NCI-H2196 treated with DMSO at 0.1 percent for 48 hours (cell line): ENCODE measurements around the gene GAPVD1.
A peak's percentile ranks its signal among the peaks of the same experiment; 100 is the strongest.
"Not testable (repeated sequence)": the region's sequence is repeated elsewhere in the genome, so short reads cannot be mapped to it uniquely, and the experiment has no call there.

Experiments
- DNase-seq: peaks from one replicate; lab custom pipeline; 2025; ENCODE audit not compliant: unreplicated experiment; lab: John Stamatoyannopoulos, UW

Gene GAPVD1, protein sequence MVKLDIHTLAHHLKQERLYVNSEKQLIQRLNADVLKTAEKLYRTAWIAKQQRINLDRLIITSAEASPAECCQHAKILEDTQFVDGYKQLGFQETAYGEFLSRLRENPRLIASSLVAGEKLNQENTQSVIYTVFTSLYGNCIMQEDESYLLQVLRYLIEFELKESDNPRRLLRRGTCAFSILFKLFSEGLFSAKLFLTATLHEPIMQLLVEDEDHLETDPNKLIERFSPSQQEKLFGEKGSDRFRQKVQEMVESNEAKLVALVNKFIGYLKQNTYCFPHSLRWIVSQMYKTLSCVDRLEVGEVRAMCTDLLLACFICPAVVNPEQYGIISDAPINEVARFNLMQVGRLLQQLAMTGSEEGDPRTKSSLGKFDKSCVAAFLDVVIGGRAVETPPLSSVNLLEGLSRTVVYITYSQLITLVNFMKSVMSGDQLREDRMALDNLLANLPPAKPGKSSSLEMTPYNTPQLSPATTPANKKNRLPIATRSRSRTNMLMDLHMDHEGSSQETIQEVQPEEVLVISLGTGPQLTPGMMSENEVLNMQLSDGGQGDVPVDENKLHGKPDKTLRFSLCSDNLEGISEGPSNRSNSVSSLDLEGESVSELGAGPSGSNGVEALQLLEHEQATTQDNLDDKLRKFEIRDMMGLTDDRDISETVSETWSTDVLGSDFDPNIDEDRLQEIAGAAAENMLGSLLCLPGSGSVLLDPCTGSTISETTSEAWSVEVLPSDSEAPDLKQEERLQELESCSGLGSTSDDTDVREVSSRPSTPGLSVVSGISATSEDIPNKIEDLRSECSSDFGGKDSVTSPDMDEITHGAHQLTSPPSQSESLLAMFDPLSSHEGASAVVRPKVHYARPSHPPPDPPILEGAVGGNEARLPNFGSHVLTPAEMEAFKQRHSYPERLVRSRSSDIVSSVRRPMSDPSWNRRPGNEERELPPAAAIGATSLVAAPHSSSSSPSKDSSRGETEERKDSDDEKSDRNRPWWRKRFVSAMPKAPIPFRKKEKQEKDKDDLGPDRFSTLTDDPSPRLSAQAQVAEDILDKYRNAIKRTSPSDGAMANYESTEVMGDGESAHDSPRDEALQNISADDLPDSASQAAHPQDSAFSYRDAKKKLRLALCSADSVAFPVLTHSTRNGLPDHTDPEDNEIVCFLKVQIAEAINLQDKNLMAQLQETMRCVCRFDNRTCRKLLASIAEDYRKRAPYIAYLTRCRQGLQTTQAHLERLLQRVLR (N-terminal part only)

GRCh38 chr9:125261501-125262293 is at the start of gene GAPVD1:
GAPVD1 (plus strand) TSS chr9:125261826; CDS start chr9:125298922, 37,096 bp downstream.
- peak; percentile 80 for DNase-seq

DNA sequence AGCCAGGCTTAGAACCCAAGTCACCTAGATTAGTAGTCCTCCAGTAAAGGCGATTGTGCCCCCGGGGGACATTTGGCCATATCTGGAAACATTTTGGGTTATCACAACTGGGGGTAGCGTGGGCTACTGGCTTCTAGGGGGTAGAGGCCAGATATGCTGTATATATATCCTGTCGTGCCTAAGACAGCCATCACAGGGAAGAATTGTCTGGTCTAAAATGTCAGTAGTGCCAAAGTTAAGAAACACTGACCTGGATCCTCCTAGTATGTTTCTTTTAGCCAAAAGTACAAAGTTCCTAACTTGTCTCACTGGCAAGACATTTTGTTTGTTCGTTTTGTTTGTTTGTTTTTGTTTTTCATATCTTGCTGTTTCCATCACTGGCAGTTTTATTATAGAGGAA is 47.4 kb upstream of the GAPVD1 start:
- no peak for DNase-seq

DNA sequence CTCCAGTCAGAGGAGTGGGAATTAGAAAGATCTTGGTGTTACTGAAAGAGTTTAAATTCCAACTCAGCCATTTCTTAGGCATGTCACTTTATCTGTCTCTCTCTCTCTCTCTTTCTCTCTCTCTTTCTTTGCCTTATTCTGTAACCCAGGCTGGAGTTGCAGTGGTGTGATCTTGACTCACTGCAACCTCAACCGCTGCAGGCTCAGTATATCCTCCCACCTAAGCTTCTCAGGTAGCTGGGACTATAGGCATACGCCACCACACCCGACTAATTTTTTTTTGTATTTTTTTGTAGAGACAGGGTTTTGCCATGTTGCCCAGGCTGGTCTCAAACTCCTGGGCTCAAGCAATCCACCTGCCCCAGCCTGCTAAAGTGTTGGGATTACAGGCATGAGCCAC is 43.0 kb upstream of the GAPVD1 start:
- no peak for DNase-seq

DNA sequence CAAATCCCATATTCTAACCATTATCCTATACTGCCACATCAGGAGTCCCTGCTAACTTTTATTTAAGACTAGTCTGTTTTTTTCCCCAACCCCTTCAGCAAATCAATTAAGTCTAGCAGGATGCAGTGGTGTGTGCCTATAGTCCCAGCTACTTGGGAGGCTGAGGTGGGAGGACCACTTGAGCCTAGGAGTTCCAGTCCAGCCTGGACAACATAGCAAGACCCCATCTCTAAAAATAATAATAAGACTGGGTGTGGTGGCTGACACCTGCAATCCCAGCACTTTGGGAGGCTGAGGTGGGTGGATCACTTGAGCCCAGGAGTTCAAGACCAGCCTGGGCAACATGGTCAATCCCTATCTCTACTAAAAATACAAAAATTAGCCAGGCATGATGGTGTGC is 36.8 kb upstream of the GAPVD1 start:
- DNase-seq, result not testable (repeated sequence)

DNA sequence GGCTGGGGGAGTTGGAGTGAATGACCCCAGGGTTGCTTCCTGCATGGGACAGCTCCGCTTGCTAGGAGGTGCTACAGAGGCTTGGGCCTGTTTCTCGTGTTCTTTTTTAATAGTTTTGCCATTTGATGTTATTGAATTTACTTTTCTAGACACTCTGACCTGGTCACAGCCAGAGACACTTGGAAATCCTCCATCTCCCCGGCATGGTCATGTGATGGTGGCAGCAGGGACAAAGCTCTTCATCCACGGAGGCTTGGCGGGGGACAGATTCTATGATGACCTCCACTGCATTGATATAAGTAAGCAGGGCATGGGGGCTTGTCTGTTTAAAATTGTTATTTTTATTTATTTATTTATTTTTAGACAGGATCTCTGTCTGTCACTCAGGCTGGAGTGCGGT is 33.9 kb upstream of the GAPVD1 start:
- DNase-seq, result no peak

DNA sequence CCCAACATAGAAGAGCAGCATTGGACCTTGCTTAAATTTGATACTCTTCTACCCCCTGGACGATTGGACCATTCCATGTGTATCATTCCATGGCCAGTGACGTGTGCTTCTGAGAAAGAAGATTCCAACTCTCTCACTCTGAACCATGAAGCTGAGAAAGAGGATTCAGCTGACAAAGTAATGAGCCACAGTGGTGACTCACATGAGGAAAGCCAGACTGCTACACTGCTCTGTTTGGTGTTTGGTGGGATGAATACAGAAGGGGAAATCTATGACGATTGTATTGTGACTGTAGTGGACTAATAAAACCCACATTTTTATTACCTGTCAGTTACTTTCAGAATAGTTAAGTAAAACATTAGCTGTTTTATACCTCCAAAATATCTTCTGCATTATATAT is 27.9 kb upstream of the GAPVD1 start:
- DNase-seq, result no peak

- not testable (repeated sequence) for DNase-seq
Measured at GRCh38 chr9:125234099-125234498, 27.5 kb upstream of the GAPVD1 start.

- no peak for DNase-seq
Measured at GRCh38 chr9:125235804-125236519, 25.7 kb upstream of the GAPVD1 start.

DNA sequence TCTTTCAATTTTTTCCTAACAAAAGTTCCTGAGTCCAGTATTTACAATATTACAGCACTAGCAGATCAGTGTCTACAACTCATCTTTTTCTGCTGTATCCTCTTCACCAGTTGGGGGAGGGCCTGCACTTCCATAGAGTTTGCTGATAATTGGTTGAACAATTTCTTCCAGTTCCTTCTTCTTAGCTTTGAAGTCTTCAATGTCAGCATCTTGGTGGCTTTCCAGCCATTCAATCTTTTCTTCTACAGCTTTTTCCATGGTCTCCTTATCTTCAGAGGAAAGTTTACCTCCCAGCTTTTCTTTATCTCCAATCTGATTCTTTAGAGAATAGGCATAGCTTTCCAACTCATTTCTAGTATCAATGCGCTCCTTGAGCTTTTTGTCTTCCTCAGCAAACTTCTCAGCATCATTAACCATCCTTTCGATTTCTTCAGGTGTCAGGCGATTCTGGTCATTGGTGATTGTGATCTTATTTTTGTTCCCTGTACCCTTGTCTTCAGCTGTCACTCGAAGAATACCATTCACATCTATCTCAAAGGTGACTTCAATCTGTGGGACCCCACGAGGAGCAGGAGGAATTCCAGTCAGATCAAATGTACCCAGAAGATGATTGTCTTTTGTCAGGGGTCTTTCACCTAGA is 25.0 kb upstream of the GAPVD1 start:
- not testable (repeated sequence) for DNase-seq

GRCh38 chr9:125238127-125238914 is 23.3 kb upstream of the GAPVD1 start:
- no peak for DNase-seq

GRCh38 chr9:125238915-125239446 is 22.6 kb upstream of the GAPVD1 start:
- DNase-seq, result no peak

DNA sequence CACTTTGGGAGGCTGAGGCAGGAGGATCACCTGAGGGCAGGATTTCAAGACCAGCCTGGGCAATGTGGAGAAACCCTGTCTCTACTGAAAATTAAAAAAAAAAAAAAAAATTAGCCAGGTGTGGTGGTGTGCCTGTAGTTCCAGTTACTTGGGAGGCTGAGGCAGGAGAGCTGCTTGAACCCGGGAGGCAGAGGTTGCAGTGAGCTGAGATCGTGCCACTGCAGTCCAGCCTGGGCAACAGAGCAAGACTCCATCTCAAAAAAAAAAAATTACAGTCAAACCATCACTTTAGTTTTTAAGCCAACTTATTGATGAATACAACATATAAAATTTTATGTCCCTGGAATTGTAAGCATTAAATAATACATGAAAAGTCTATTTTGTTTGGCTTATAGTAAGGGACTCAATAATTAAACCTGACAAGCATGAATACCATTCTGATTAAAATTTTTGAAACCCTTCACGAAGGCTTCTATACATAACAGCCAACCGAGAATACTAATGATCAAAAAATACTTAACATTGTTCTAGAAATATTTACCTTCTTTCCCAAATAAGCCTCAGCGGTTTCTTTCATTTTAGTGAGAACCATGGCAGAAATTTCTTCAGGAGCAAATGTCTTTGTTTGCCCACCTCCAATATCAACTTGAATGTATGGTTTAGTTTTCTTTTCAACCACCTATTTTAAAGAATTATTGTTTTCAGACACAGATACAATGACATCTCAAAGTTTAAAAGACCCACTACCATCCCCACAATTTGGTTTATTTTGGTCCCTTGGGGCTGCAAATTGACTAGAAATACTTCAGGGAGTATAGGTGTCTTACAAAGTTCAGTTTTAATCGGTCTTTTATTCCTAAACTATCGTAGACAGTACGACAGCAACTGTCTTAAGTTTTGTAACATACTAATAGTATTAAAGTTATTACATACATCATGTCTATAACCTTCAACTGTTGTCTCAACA is 21.7 kb upstream of the GAPVD1 start:
- no peak for DNase-seq

GRCh38 chr9:125240649-125240999 is 21.0 kb upstream of the GAPVD1 start:
- no peak for DNase-seq

GRCh38 chr9:125241000-125241862 is 20.4 kb upstream of the GAPVD1 start, which contains the start of gene HSPA5:
HSPA5 (minus strand) TSS chr9:125241343; CDS start chr9:125241126, 217 bp downstream.
- peak; percentile 98 for DNase-seq

GRCh38 chr9:125241863-125242739 is 19.5 kb upstream of the GAPVD1 start:
- DNase-seq, result no peak
